Renal cortical epithelial cell (primary cell): ENCODE results near the gene GDPGP1. TPM values are rescaled to one million over a fixed set of nuclear protein-coding genes. Genes with fewer than 3 reads are reported as not detected.
"Not testable (repeated sequence)": the region's sequence is repeated elsewhere in the genome, so short reads cannot be mapped to it uniquely, and the experiment has no call there.

ENCODE experiments used
- DNase-seq: peaks from one replicate; pipeline ENCODE4 v3.0.0-alpha.2; 2011; ENCODE audit warnings: low read depth
- total RNA-seq: library from RNA; depleted of rRNA; stranded (reverse); fragments of >200 nt; gene quantifications from 2 replicates; pipeline ENCODE4 v1.2.3, GENCODE V29; 2014

The GDPGP1 gene, protein sequence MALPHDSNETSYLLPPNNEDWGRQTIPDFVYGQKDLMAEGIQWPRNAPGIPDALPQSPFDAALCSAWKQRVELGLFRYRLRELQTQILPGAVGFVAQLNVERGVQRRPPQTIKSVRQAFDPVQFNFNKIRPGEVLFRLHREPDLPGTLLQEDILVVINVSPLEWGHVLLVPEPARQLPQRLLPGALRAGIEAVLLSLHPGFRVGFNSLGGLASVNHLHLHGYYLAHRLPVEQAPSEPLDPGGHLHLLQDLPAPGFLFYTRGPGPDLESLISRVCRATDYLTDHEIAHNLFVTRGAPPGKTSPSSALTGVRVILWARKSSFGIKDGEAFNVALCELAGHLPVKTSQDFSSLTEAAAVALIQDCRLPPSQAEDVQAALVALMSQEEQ
- 19.0 and 20.8 TPM in 2 replicates for total RNA-seq

DNA sequence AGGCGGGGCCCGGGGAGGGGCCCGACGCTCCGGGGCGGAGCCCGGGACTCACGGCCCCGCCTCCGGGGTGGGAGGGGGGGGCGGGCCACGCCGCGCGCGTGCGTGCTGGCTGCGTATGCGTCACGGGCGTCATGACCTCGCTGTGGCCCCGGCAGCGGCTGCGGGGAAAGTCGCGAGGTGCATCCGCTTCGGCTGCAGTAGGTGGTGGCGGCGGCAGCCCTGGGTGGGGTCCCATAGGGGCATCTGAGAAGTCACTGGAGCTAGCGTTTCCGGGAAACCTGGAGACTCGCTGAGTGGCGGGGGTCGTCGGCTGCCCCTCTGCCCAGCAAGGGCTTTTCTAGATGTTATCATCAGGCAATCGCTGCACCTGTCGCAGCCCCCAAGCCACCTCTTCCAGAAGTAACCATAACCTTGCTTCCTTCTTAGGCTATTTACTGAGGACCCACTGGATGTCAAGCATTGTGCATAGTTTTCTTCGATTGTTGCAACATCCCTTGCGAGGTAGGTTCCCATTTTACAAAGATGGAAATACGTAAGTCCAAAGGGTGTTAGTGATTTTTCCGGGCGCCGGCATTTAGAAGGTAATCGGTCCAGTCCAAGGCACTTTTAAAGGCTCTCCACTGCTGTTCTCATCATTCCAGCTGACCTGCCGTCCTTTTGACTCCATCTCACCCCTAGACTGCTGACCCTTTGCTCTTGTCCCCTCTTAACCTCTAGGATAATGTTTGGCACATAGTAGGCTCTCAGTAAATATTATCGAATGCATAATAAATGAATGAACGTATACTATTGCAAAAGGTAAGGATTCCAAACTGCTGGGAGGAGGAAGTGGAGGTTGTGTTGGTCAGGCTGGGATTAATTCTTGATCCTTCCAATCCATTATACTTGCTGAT lies at the start of gene GDPGP1:
Gene GDPGP1 (plus strand): TSS at position 114 of the 893 bp plus-strand sequence. CDS start 6,700 bp downstream, outside the sequence.
- DNase-seq = peak; percentile 28

DNA sequence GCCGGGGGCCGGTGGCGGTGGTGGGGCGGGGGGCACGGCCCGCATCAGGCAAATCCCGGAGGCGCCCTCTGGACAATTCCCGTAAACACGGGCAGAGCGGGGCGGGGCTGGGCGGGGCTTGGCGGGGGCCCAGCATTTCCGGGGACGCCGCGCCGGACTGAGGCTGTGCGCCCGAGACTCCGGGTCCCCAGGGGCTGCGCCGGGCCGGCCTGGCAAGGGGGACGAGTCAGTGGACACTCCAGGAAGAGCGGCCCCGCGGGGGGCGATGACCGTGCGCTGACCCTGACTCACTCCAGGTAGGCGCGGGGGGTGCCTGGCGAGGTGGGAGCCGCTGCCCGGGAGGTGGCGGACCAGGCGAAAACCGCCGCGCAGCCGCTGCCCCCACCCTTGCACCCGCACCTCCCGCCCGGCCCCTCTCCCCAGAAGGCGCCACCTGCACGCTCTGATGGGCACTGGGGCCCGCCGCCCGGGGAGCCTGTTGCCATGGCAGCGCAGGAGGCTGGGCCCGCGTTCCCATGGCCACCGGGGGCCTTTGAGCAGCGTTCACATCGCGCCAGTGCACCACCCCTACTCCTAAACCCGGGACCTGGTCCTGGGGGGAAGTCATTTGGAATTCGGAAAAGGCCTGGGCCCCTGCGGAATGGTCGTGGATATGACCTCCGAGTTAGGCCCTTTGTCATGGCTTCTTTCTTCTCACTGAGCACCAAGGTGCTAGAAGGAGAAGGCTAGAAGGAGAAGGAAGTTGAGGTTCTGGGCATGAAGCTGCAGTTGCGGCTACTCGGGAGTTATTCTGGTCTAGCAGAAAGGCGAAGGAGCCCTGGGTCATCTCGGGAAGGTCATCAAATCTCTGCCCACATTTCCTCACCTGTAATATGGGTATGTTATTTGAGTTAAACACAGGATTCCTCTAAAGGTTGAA lies 49.0 kb upstream of the GDPGP1 start:
- peak; percentile 54 for DNase-seq

DNA sequence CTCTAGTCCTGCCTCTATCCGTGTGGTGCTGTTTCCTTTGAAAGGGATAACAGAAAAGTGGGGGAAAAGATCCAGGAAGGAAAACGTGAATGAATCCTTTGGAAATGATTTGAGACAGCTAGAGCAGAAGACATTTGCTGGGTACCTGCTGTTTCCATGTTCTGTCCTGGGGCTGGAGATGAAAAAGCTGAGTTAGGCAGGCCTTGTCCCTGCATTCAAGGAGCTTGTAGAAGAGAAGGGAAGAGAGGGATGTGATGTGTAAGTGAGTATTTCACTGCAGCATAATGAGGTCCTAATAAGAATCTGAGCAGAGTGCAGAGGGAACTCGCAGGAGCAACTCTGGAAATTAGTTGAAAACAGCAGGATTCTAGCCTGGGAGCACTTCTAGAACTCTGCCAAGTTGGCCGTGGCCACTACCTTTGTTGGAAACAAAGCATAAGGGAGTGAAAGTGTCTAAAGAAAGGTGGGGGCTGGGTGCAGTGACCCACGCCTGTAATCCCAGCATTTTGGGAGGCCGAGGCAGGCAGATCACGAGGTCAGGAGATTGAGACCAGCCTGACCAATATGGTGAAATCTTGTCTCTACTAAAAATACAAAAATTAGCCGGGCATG lies 46.6 kb upstream of the GDPGP1 start:
- no peak for DNase-seq

DNA sequence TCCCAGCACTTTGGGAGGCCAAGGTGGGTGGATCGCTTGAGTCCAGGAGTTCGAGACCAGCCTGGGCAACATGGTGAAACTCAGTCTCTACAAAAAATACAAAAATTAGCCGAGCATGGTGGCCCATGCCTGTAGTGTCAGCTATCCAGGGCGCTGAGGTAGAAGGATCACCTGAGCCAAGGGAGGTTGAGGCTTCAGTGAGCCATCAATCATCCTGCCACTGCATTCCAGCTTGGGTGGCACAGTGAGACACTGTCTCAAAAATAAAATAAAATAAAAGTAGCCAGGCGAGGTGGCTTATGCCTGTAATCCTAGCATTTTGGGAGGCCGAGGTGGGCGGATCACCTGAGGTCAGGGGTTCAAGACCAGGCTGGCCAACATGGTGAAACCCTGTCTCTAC lies 45.9 kb upstream of the GDPGP1 start:
- not testable (repeated sequence) for DNase-seq

DNA sequence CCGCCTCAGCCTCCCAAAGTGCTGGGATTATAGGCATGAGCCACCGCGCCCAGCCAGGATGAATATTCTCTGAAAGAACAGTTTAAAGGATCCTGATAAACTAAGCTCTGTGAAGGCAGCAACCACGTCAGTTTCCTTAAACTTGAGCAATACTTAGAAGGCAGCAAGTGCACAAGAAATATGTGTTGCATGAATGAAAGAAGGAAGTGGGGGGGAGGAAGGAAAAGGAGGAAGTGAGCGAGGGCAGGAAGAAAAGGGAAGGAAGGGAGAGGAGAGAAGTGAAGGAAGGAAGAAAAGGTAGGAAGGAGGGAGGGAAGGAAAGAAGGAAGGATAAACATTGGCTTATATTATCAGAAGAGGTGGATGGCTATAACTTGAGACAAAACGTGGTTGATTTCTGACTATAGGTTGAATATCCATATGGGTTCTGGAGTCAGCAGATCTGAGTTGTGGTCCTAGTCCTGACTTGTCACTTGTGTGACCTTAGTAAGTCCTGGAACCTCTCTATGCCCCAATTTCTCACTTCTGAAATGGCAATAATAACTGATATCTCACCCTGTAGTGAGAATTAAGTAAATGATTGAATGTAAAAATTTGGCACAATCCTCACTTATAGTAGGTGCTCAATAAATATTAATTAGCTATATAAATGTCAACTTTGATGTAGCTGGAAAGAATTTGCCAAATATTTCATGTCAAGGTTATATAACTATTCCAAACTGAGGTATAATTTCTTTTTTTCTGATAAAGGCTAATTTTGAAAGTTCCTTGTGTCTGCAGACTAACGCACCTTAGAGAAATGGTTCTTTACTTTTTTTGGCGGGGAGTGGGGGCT lies 44.9 kb upstream of the GDPGP1 start:
- no peak for DNase-seq

DNA sequence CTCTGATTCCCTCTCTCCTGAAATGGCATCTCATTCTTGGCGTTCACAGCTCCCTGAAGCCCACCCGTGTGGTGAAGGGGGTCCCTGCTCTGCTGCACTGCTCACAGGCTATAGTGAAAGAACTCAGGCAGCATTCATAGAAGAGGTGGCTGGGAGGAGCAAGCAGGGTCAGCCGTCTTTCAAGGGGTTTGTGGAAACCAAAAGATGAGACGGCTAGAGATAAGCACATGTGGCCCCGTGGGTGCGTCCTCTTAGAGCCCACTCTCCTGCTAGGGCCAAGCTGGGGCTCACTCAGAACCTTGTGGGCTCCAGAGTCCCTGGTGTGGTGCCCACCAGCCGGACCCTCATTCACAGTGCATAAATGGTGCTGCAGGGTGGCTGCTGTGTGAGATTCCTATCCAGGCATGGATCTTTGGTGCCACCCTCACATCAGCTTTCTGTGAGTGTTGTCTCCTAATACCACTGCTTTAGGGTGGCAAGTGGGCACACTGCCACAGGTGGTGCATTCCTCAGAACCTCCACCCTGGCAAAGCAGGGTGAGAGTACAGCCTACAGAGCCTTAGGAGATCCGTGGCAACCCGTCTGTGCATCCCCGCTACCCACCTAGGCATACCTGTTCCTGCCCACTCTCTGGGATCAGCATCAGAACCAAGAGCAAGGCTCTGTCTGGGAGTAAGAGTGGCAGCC lies 44.1 kb upstream of the GDPGP1 start:
- no peak for DNase-seq

DNA sequence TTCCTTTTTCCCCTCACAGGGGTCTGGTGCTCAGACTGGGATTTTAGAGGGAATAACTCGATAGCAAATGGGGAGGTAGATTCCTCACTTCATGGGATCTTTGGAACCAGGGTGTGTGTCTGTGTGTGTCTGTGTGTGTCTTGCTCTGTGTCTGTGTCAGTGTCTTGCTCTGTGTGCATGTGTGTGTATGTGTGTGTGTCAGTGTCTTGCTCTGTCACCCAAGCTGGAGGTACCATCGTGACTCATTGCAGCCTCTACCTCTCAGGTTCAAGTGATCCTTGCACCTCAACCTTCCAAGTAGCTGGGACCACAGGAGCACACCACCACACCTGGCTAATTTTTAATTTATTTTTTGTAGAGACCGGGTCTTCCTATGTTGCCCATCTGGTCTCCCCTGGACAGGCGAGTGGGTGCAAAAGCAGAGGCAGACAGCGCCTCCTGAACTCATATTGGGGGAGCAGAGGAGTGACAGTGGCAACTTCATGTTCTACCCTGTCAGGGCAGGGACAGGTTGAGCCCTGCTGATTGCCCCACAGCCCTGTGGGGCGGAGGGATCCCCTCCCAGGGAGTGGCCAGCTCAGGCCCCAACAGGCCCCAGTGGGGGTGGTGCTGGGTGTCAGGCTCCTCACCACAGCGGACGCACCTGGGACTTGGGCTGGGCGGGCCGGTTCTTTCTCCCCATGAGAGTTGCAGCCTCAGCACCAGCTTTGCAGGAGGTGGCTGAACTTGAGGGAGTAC lies 43.2 kb upstream of the GDPGP1 start:
- DNase-seq = no peak

DNA sequence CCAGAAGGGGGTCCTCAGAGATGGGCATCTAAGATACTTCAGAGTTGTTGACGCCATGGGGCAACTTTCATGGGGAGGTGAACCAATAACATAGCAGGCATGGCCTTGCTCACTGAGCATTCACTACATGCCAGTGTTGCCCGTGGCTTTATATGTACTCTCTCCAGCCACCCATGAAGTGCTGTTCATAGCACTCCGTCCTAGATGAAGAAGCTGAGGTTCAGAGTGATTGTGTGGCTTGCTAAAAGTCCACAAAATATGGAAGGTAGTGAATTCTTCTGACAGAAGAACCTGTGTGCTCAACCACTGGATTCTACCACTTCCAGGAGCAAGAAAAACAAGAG lies 42.7 kb upstream of the GDPGP1 start:
- peak; percentile 50 for DNase-seq

DNA sequence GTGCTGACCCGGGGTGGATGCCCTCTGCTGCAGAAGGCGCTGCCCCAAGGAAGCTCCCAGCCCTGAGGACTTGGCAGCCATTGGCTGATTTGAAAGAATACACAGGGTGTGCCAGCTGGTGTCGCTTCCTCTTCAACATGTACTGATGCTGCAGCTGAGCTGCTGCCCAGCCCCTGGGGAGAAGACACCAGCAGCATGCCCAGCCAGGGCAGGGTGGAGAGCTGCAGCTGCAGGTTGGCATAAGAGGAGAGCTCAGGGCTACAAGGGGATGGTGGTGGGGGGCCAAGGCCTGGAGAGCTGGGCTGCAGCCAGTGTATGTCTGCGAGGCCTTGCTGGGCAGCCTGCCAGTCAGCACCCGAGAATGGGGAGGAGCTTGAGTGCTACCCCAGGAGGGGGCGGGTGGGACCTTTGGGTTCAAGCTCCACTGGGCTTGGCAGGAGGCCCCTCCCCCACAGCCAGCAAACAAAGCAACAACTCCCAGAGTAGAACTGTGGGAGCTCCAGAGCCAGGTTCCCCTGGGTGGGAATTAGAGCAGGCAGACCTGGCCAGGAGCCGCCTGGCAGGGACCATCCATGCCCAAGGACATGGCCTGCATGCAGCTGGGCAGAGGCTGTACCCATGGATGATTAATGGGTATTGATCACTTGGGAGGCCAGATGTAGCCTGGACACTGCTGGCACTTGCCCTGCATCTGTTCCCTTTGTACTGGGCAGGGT lies 42.1 kb upstream of the GDPGP1 start:
- DNase-seq = peak; percentile 89

DNA sequence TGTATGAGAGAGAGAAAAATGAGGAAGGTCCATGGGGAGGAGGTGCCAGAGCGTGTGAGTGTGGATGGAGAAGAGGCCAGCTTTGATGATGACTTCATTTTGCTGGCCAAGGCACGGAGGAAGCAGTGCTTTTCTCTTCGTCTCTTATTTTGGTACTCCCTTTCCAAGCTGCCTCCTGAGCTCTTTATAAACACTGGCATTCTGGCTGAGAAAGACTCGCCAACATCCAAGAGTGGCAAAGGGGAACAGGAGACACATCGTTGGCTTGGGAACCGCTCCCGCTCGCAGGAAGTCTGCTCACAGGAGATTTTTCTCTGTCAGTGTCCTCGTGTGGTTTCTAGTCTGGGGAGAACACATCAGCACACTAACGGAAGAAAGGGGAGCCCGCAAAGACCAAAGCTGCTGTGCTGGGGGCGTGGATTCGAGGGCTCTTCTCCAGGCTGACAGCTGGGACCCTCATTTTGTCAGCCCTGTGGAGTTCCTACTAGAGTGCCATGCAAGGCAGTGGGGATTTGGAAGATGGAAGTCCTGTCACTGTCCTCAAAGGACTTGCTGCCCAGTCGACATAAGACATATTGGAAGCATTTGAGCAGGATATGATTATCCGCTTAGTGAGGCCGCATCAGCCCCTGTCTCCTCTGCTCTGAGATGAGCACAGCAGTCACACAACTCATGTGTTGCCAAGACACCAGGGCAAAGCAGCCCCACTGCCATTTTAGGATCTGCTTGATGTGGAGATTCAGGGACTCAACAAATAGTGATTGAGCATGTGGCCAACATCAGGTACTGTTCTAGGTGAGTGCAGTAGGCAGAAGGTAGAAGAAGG lies 40.8 kb upstream of the GDPGP1 start:
- DNase-seq = no peak

DNA sequence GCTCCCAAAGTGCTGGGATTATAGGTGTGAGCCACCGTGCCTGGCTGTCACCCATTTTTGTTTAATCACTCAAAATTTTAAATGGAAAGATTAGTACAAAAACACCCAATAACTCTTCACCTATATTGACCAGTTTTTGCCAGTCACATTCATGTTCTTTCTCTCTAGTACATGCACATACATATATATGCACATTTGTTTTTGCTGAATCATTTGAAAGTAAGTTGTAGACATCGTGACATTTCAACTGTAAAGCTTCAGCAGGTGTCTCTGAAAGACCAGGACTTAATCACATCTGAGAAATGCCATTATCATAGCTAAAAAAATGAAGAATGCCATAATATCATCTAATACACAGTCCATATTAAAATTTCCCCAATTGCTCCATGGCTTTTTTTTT lies 39.4 kb upstream of the GDPGP1 start:
- DNase-seq = no peak

DNA sequence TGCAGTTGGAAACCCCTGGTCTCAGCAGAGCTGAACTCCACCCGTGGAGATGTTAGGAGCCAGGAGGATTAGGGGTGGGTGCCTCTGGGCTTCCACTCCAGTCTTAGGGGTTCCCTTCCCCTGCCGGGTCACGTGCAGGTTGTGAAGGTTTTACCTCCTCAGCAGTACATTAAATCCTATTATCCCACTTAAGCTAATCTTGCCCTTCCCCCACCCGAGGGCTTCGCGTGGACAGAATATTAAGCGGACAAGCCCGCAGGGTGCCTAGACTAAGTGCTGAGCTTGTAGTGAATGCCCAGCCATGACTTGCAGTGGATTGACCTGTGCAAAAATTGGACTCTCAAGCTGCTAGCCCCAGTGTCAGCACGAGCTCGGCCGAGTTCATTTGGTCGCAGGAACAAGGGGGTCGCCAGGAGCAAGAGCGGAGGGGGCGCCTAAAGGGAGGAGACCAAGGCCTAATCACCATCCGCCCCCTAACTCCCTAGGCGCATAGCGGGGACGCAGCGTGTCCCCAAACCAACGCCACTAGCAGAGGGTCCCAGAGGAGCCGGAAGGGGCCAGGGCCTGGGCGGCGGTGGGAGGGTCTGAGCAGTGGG lies 33.4 kb upstream of the GDPGP1 start:
- DNase-seq = no peak

DNA sequence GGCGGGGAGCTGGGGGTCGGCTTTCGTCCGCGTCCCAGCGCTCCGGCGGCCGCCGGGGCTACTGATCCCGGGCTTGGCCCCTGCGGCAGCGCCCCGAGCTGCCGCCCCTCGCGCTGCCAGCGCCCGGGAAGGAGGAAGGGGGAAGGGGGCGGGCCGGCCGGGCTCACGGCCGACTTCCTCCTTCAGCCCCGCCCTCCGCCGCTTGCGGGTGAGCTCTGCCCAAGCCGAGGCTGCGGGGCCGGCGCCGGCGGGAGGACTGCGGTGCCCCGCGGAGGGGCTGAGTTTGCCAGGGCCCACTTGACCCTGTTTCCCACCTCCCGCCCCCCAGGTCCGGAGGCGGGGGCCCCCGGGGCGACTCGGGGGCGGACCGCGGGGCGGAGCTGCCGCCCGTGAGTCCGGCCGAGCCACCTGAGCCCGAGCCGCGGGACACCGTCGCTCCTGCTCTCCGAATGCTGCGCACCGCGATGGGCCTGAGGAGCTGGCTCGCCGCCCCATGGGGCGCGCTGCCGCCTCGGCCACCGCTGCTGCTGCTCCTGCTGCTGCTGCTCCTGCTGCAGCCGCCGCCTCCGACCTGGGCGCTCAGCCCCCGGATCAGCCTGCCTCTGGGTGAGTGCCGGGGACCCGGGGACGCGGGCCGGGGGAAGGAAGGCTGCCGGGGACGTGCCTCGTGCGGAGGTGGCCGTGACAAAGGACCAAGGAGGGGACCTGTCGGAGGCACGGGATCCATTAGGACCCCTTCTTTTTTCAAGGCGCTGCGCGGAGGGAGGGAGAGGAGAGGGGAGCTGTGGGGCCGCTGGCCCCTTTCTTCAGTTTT lies 32.7 kb upstream of the GDPGP1 start, which contains the start of gene SEMA4B:
Gene SEMA4B (plus strand): TSS at position 201 of the 814 bp plus-strand sequence. CDS start 249 bp downstream, at position 450.
- DNase-seq = peak; percentile 44

DNA sequence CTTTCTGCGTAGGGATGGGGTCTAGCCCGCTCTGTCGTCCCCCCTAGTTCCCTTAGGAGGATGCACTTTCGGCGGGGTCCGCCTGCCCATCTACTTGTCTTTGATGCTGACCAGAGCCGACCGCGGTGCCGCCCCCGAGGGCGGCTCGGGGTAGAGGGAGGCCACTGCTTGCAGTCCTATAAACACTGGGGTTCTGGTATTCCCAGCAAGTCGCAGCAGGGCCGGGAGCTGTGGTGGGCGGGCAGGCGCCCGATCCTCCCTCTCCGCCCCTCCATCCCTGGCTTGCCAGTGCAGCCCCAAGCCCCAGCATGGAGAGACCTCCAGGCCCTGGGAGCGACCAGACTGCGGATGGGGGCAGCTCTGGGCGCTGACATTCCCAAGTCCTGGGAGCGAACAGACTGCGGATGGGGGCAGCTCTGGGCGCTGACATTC lies 32.0 kb upstream of the GDPGP1 start:
- DNase-seq = no peak

DNA sequence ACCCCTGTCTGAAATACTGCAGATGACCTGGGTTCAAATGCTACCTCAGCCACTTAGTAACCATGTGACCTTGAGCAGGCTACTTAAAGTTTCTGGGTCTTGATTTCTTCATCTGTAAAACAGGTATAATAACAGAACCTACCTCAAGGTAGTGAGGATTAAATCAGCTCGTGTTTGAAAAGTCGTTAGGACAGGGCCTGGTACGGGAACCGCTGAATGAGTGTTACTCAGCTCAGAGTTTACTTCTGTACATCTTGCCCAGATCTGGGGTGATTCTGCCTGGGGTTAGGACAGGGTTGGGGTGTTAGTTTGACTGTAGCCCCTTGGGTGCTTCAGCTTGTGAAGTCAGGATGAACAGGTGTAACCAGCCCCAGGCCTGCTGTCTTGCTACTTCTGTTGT lies 31.1 kb upstream of the GDPGP1 start:
- no peak for DNase-seq

DNA sequence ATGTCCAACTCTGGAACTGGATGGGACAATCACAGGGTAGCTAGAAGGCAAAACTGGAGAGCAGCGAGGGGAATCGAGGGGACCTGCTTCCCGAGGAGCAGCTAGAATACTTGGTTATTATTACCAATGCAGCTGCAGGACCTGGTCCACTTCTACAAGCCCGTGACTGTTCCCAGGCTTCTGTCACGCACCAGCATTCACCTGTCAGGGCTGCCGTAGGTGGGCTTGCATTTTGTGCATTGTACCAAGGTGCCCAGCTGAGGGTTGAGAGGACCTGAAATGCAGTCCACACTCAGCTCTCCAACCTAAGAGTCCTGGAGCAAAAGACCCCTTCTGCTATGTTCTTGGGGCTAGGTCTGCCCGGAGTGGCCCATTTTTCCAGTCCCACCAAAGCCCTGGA lies 30.5 kb upstream of the GDPGP1 start:
- no peak for DNase-seq
